HCT116 (cell line): Measurements from ENCODE around the gene SAE1. TPM values are rescaled to one million over a fixed set of nuclear protein-coding genes. Genes with fewer than 3 reads are reported as not detected.

Experiments
- ATAC-seq: fragments of 200-7000 bp; cut with Tn5 transposase; 2 replicates; pipeline ENCODE4 v1.9.1; 2020; ENCODE audit warnings: mild to moderate bottlenecking, moderate library complexity
- BruUV-seq: library from RNA; stranded (reverse); fragments of 400-500 nt; replicated peaks from 2 replicates; lab custom pipeline; 2021; lab: Mats Ljungman, UMichigan
- CTCF ChIA-PET: fragments of 300-600 bp; sonication (Branson Sonifier 250); formaldehyde crosslinking; loops from one replicate; lab custom pipeline; 2021; ENCODE audit warnings: antibody characterized with exemption; lab: Charles Lee
- POLR2A ChIA-PET: fragments of 300-600, 350-600 bp; sonication (Branson Sonifier 250); formaldehyde crosslinking; loops from one replicate; lab custom pipeline; 2021; ENCODE audit warnings: antibody characterized with exemption; lab: Charles Lee
- RAD21 ChIA-PET, 2 experiments: fragments of 300-600 bp; sonication (Branson Sonifier 250); formaldehyde crosslinking; loops; one replicate each; lab custom pipeline; 2023; ENCODE audit warnings: low total read pairs in 2 of 2; ENCODE audit not compliant: uncharacterized antibody in 2 of 2, unreplicated experiment in 2 of 2, low non-redundant PET in 1 of 2; lab: Charles Lee
- DNase-seq: peaks from one replicate; pipeline ENCODE4 v3.0.0-alpha.2; 2010; ENCODE audit warnings: low read depth, low spot score
- H2AFZ ChIP-seq: fragments of 200-600 bp; shearing (Covaris generic), sonication (generic); 2 replicates; pipeline ENCODE4 v1.6.1; 2017; ENCODE audit warnings: low read depth, mixed run types, mixed read lengths, antibody characterized with exemption, low read length; ENCODE audit not compliant: poor library complexity, severe bottlenecking
- H3K27ac ChIP-seq: 2 replicates; pipeline ENCODE4 v1.5.1; 2012; ENCODE audit warnings: low read depth, low read length
- H3K27me3 ChIP-seq: fragments of 200-600 bp; sonication (generic); 2 replicates; pipeline ENCODE4 v1.6.1; 2016; ENCODE audit warnings: mixed run types, low read length, mixed read lengths; ENCODE audit not compliant: insufficient read depth
- H3K36me3 ChIP-seq, 2 experiments: fragments of 200-500 bp in 1 of 2; fragments of 200-600 bp in 1 of 2; sonication (Bioruptor generic) in 1 of 2; sonication (generic) in 1 of 2; 2 replicates each; pipeline versions ENCODE4 v1.5.1 to v1.6.1; 2014 to 2016; ENCODE audit warnings: low read length in 2 of 2, inconsistent platforms in 1 of 2, mixed read lengths in 1 of 2, mixed run types in 1 of 2; ENCODE audit not compliant: insufficient read depth in 2 of 2, control insufficient read depth in 1 of 2
- H3K4me1 ChIP-seq, 2 experiments: fragments of 200-600 bp in 1 of 2; sonication (generic) in 1 of 2; 2 replicates each; pipeline versions ENCODE4 v1.5.1 to v1.6.1; 2012 to 2017; ENCODE audit warnings: low read length in 2 of 2, inconsistent platforms in 1 of 2, mild to moderate bottlenecking in 1 of 2, mixed read lengths in 1 of 2, mixed run types in 1 of 2, moderate library complexity in 1 of 2; ENCODE audit not compliant: insufficient read depth in 2 of 2, control insufficient read depth in 1 of 2
- H3K4me2 ChIP-seq: fragments of 200-600 bp; sonication (generic); 2 replicates; pipeline ENCODE4 v1.6.1; 2017; ENCODE audit warnings: mixed run types, low read length, mixed read lengths
- H3K4me3 ChIP-seq, 2 experiments: fragments of 200-600 bp in 1 of 2; sonication (generic) in 1 of 2; replicated peaks in 1 of 2; 2 replicates each; pipeline ENCODE4 v1.5.1; 2011 to 2016; ENCODE audit warnings: low read length in 2 of 2, control low read depth in 1 of 2, low read depth in 1 of 2, mild to moderate bottlenecking in 1 of 2, mixed read lengths in 1 of 2, mixed run types in 1 of 2
- H3K79me2 ChIP-seq: fragments of 200-600 bp; sonication (generic); 2 replicates; pipeline ENCODE4 v1.6.1; 2017; ENCODE audit warnings: mild to moderate bottlenecking, mixed run types, low read length, moderate library complexity, mixed read lengths; ENCODE audit not compliant: insufficient read depth
- H3K9ac ChIP-seq: fragments of 200-600 bp; sonication (generic); 2 replicates; pipeline ENCODE4 v1.6.1; 2016; ENCODE audit warnings: low read length, mixed read lengths
- H3K9me2 ChIP-seq: fragments of 200-600 bp; sonication (generic), shearing (Covaris generic); 2 replicates; pipeline ENCODE4 v1.6.1; 2017; ENCODE audit warnings: mixed run types, mild to moderate bottlenecking, moderate library complexity; ENCODE audit not compliant: insufficient read depth
- H3K9me3 ChIP-seq, 2 experiments: fragments of 200-500 bp in 1 of 2; fragments of 200-600 bp in 1 of 2; sonication (Bioruptor generic) in 1 of 2; sonication (generic) in 1 of 2; 2 replicates each; pipeline ENCODE4 v1.6.1; 2014 to 2017; ENCODE audit warnings: low read length in 2 of 2, mixed read lengths in 2 of 2, inconsistent platforms in 1 of 2, low read depth in 1 of 2, mild to moderate bottlenecking in 1 of 2, mixed run types in 1 of 2, moderate library complexity in 1 of 2; ENCODE audit not compliant: control insufficient read depth in 1 of 2, insufficient read depth in 1 of 2
- H4K20me1 ChIP-seq: fragments of 200-600 bp; sonication (generic), shearing (Covaris generic); 2 replicates; pipeline ENCODE4 v1.6.1; 2017; ENCODE audit warnings: mixed run types, mild to moderate bottlenecking, moderate library complexity; ENCODE audit not compliant: insufficient read depth
- ATF3 ChIP-seq: IDR thresholded peaks from 2 replicates; pipeline ENCODE4 v1.6.1; 2012
- CBX3 ChIP-seq: IDR thresholded peaks from 2 replicates; pipeline ENCODE4 v1.6.1; 2012; ENCODE audit warnings: low read depth
- CEBPB ChIP-seq: IDR thresholded peaks from 2 replicates; pipeline ENCODE4 v1.6.1; 2012; ENCODE audit warnings: low read depth
- CTCF ChIP-seq, 3 experiments: fragments of 200-600 bp in 1 of 3; sonication (generic) in 1 of 3; IDR thresholded peaks in 2 of 3; conservative IDR thresholded peaks in 1 of 3; 2 replicates each; pipeline ENCODE4 v1.5.1; 2012 to 2017; ENCODE audit warnings: low read depth in 2 of 3, low read length in 2 of 3, antibody characterized with exemption in 1 of 3, borderline replicate concordance in 1 of 3, control low read depth in 1 of 3, mild to moderate bottlenecking in 1 of 3, mixed read lengths in 1 of 3, mixed run types in 1 of 3, moderate library complexity in 1 of 3; ENCODE audit not compliant: insufficient read depth in 1 of 3
- EGR1 ChIP-seq: IDR thresholded peaks from 2 replicates; pipeline ENCODE4 v1.6.1; 2012; ENCODE audit warnings: low read depth
- ELF1 ChIP-seq: IDR thresholded peaks from 2 replicates; pipeline ENCODE4 v1.6.1; 2012; ENCODE audit warnings: low read depth, borderline replicate concordance
- EZH2phosphoT487 ChIP-seq: fragments of 200-600 bp; IDR thresholded peaks from 2 replicates; pipeline ENCODE4 v1.6.1; 2018; ENCODE audit warnings: antibody characterized with exemption, borderline replicate concordance
- FOSL1 ChIP-seq: IDR thresholded peaks from 2 replicates; pipeline ENCODE4 v1.6.1; 2012; ENCODE audit warnings: low read depth
- JUND ChIP-seq: IDR thresholded peaks from 2 replicates; pipeline ENCODE4 v1.6.1; 2012
- POLR2A ChIP-seq: IDR thresholded peaks from 2 replicates; pipeline ENCODE4 v1.7.0; 2011; ENCODE audit warnings: borderline replicate concordance; ENCODE audit not compliant: insufficient read depth, insufficient read length; ENCODE audit errors: extremely low read depth
- POLR2AphosphoS5 ChIP-seq: IDR thresholded peaks from 2 replicates; pipeline ENCODE4 v1.6.1; 2011; ENCODE audit warnings: mild to moderate bottlenecking, low read depth, low read length, moderate library complexity
- SIN3A ChIP-seq: IDR thresholded peaks from 2 replicates; pipeline ENCODE4 v1.6.1; 2012; ENCODE audit warnings: low read depth
- SP1 ChIP-seq: IDR thresholded peaks from 2 replicates; pipeline ENCODE4 v1.6.1; 2012; ENCODE audit warnings: low read depth
- SRF ChIP-seq: IDR thresholded peaks from 2 replicates; pipeline ENCODE4 v1.6.1; 2012; ENCODE audit warnings: low read depth
- ZBTB33 ChIP-seq: IDR thresholded peaks from 2 replicates; pipeline ENCODE4 v1.6.1; 2011; ENCODE audit warnings: mild to moderate bottlenecking, low read length, moderate library complexity; ENCODE audit not compliant: insufficient replicate concordance; ENCODE audit errors: extremely low read depth
- ZNF274 ChIP-seq: fragments of 200-500 bp; sonication (Bioruptor generic); IDR thresholded peaks from 2 replicates; pipeline ENCODE4 v1.6.1; 2014; ENCODE audit warnings: mild to moderate bottlenecking, low read depth, low read length, inconsistent platforms
- intact Hi-C: fragments of 100-400 bp; cut with micrococcal nuclease; formaldehyde crosslinking; loops from 2 replicates; pipeline ENCODE4 v1.10.0; 2022
- total RNA-seq: library from RNA; stranded (reverse); gene quantifications from one replicate; pipeline ENCODE4 v1.2.1, GENCODE V29; 2021; ENCODE audit not compliant: unreplicated experiment

Gene SAE1
- total RNA-seq, 1 experiment from 2014 or later = 213 TPM

- DNase-seq (no peak), ATAC-seq (no peak)
- ChIA-PET RAD21 (interaction anchor here (0.6 to 2.9 kb wide), 3 partner anchors 35 to 78 kb away, joined by 3 to 14 read pairs (median 13); no protein-coding TSS in a partner anchor), CTCF (interaction anchor here (0.9 to 6.0 kb wide), 9 partner anchors 9 to 196 kb away, joined by 3 to 103 read pairs (median 10); partner anchors contain the start of gene CCDC9), POLR2A (interaction anchor here (1.2 to 3.7 kb wide), 2 partner anchors 17 to 34 kb away, joined by 3 to 39 read pairs; no protein-coding TSS in a partner anchor)
- Histone ChIP-seq H3K4me3 (no peak overlapping the region), H4K20me1 (no peaks in the 10 kb centered on the region), H3K9me3 (no peaks in the 10 kb centered on the region), H3K79me2 (no peaks in the 10 kb centered on the region; the same call in 1 of the 2 replicates), H2AFZ (no peak overlapping the region), H3K27ac (peak overlapping the region; percentile 12), H3K4me1 (peaks cover 5 to 12% of the 10 kb centered on the region in 2 experiments; a peak in 3 of 4 replicates), H3K36me3 (peaks cover 26 to 57% of the 10 kb centered on the region in 2 experiments; a peak in 3 of 4 replicates), H3K9ac (no peak overlapping the region), H3K4me2 (no peak overlapping the region), H3K9me2 (no peaks in the 10 kb centered on the region), H3K27me3 (no peaks in the 10 kb centered on the region)
- intact Hi-C loops = loop anchor here (1.0 kb wide), 1 partner anchor 35 kb away; no protein-coding TSS in a partner anchor
- BruUV-seq = TSS peak; percentile 80
- TF ChIP-seq CEBPB (no peak), SIN3A (no peak), POLR2A (no peak), ELF1 (no peak), SRF (no peak), CBX3 (no peak), FOSL1 (no peak), EZH2phosphoT487 (no peak), ZBTB33 (no peak), ZNF274 (no peak), ATF3 (no peak), POLR2AphosphoS5 (no peak), JUND (no peak), EGR1 (no peak), SP1 (no peak), CTCF (IDR thresholded peaks at IDR 0.05 in 2 of 3, conservative IDR thresholded peaks at IDR 0.05 in 1 of 3; ENCODE audit: borderline replicate concordance in 1 of 3, insufficient read depth in 1 of 3, low read depth in 2 of 3, low read length in 2 of 3) (no peak)
Observed at GRCh38 chr19:47209319-47210179, 78.9 kb downstream of the SAE1 start.
